Measurements from ENCODE around the gene GH1.
"Not testable (repeated sequence)": the region's sequence is repeated elsewhere in the genome, so short reads cannot be mapped to it uniquely, and the experiment has no call there.

DNA sequence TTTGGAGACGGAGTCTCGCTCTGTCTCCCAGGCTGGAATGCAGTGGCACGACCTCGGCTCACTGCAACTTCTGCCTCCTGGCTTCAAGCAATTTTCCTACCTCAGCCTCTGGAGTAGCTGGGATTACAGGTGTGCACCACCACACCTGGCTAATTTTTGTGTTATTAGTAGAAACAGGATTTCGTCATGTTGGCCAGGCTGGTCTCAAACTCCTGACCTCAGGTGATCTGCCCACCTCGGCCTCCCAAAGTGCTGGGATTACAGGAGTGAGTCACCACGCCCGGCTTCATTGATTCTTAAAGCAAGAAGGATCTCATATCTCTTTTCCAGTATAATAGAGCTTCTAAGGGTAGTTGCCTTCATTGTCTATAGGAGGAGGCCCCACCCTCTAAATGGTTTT lies 13.8 kb downstream of the GH1 start:
- TF ChIP-seq CTCF (IDR thresholded peaks at IDR 0.05; ENCODE audit: low read length); EZH2 (IDR thresholded peaks at IDR 0.05; ENCODE audit: borderline replicate concordance, low read length): not testable (repeated sequence)

Measured in OCI-LY1 (cell line).